DOHH2 (cell line): ENCODE data around the gene ARHGEF39.

Source experiments
- H3F3A ChIP-seq: fragments of 200-600 bp; sonication (generic), shearing (Covaris generic); 2 replicates; pipeline ENCODE4 v1.6.0; 2016; ENCODE audit warnings: antibody characterized with exemption, mild to moderate bottlenecking; ENCODE audit not compliant: control insufficient read depth, insufficient read depth
- H3K27ac ChIP-seq: fragments of 200-600 bp; sonication (generic); 2 replicates; pipeline ENCODE4 v1.5.1; 2014; ENCODE audit warnings: low read depth, mild to moderate bottlenecking, low read length, moderate library complexity
- H3K27me3 ChIP-seq: fragments of 200-600 bp; sonication (generic); 2 replicates; pipeline ENCODE4 v1.6.1; 2014; ENCODE audit warnings: mild to moderate bottlenecking, low read length, mixed read lengths; ENCODE audit not compliant: control insufficient read depth
- H3K36me3 ChIP-seq: fragments of 200-600 bp; sonication (generic); 2 replicates; pipeline ENCODE4 v1.6.1; 2014; ENCODE audit warnings: mild to moderate bottlenecking, low read length, moderate library complexity, mixed read lengths; ENCODE audit not compliant: control insufficient read depth
- H3K4me1 ChIP-seq: fragments of 200-600 bp; sonication (generic); 2 replicates; pipeline ENCODE4 v1.6.1; 2014; ENCODE audit warnings: mild to moderate bottlenecking, low read length, mixed read lengths; ENCODE audit not compliant: control insufficient read depth
- H3K4me2 ChIP-seq: fragments of 200-600 bp; sonication (generic); 2 replicates; pipeline ENCODE4 v1.6.0; 2014; ENCODE audit warnings: mild to moderate bottlenecking, low read length, moderate library complexity
- H3K4me3 ChIP-seq: fragments of 200-600 bp; sonication (generic); 2 replicates; pipeline ENCODE4 v1.5.1; 2014; ENCODE audit warnings: mild to moderate bottlenecking, low read length, mixed read lengths
- H3K79me2 ChIP-seq: fragments of 200-600 bp; sonication (generic); 2 replicates; pipeline ENCODE4 v1.6.1; 2014; ENCODE audit warnings: mild to moderate bottlenecking, low read length, mixed read lengths; ENCODE audit not compliant: control insufficient read depth
- H3K9me2 ChIP-seq: fragments of 200-600 bp; sonication (generic); replicated peaks from 2 replicates; pipeline ENCODE4 v1.6.1; 2014; ENCODE audit warnings: mild to moderate bottlenecking, low read length, mixed read lengths; ENCODE audit not compliant: control insufficient read depth
- H3K9me3 ChIP-seq: fragments of 200-600 bp; sonication (generic); 2 replicates; pipeline ENCODE4 v1.6.1; 2014; ENCODE audit warnings: antibody characterized with exemption, low read length, mixed read lengths; ENCODE audit not compliant: control insufficient read depth, insufficient read depth
- H4K20me1 ChIP-seq: fragments of 200-600 bp; sonication (generic); 2 replicates; pipeline ENCODE4 v1.6.0; 2014; ENCODE audit warnings: low read depth, mild to moderate bottlenecking, antibody characterized with exemption, low read length, moderate library complexity; ENCODE audit not compliant: control insufficient read depth, insufficient read depth
- EZH2phosphoT487 ChIP-seq: fragments of 200-600 bp; sonication (generic); IDR thresholded peaks from 2 replicates; pipeline ENCODE4 v1.6.1; 2017; ENCODE audit warnings: borderline replicate concordance, mild to moderate bottlenecking, antibody characterized with exemption, low read length, moderate library complexity, mixed read lengths
- TF ChIP-seq, protein P1 (sequence below): fragments of 200-600 bp; sonication (generic); IDR thresholded peaks from one replicate; pipeline ENCODE4 v1.5.1; 2014; ENCODE audit warnings: antibody characterized with exemption, mild to moderate bottlenecking, low read depth, low read length; ENCODE audit not compliant: poor library complexity, severe bottlenecking

Gene ARHGEF39

DNA sequence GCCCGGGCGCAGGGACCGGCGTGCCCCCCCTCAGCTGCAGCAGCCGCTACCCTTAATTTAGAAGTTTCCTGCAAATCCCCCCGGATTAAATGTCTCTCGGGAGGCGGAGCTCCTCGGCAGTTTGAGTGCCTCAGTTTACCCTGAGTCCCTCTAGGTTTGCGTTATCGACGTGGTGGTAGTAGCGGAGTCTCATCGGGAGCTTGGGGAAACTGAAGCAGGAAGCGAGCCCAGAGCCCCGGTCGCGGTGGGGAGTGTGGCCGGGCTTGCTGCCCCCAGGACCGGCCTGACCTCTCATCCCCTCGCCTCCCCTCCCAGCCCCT, 25.3 kb upstream of the ARHGEF39 start:
- peak overlapping the region; percentile 81 for H3K4me3 ChIP-seq
- peaks cover 49% of the 10 kb centered on the region for H3K4me1 ChIP-seq
- peak overlapping the region; percentile 95 for H3K4me2 ChIP-seq
- no peaks in the 10 kb centered on the region for H3K9me2 ChIP-seq
- peaks cover 8% of the 10 kb centered on the region; the same call in 1 of the 2 replicates for H3F3A ChIP-seq
- no peaks in the 10 kb centered on the region for H4K20me1 ChIP-seq
- H3K27ac ChIP-seq = no peak overlapping the region
- no peak for TF ChIP-seq EZH2phosphoT487
- TF ChIP-seq, protein P1, sequence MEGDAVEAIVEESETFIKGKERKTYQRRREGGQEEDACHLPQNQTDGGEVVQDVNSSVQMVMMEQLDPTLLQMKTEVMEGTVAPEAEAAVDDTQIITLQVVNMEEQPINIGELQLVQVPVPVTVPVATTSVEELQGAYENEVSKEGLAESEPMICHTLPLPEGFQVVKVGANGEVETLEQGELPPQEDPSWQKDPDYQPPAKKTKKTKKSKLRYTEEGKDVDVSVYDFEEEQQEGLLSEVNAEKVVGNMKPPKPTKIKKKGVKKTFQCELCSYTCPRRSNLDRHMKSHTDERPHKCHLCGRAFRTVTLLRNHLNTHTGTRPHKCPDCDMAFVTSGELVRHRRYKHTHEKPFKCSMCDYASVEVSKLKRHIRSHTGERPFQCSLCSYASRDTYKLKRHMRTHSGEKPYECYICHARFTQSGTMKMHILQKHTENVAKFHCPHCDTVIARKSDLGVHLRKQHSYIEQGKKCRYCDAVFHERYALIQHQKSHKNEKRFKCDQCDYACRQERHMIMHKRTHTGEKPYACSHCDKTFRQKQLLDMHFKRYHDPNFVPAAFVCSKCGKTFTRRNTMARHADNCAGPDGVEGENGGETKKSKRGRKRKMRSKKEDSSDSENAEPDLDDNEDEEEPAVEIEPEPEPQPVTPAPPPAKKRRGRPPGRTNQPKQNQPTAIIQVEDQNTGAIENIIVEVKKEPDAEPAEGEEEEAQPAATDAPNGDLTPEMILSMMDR = no peak
- no peaks in the 10 kb centered on the region for H3K9me3 ChIP-seq
- H3K36me3 ChIP-seq = no peaks in the 10 kb centered on the region
- no peaks in the 10 kb centered on the region for H3K79me2 ChIP-seq
- no peaks in the 10 kb centered on the region for H3K27me3 ChIP-seq

DNA sequence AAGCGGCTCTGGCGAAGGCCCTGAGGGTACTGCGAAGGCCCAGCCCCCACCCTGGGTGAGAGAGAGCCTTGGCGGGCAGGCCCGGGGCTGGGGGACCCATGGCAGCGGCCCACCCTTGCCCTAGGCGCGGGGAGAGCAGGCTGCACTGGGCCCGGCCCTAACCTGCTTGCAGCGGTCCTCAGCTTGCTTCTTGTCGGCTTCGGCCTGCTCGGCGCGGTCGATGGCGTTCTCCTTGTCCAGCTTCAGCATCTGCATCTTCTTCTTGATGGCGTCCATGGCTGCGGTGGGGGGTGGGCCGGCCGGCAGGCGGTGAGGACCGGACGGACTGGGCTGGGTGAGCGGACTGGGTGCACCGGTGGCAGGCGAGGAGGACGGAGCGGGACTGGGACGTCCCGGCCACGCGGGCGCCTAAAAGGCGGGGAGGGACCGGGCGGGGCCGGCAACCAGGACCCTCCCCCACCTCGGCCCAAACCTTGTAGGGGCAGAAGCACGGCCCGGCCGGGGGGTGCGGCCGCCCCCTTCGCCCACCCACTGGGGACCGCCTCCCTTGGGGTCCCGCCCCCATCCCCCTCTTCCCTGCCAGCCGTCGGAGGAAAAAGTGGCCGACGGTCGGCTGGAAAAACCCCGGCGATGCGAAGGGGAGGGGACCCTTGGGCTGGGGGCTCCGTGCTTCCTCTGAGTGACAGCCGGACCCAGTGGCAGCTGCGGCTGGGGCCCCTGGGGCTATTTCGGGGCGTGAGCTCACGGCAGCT, 24.7 kb upstream of the ARHGEF39 start, which contains the start of gene TPM2:
TPM2 (minus strand) TSS at position 384 of the 752 bp plus-strand sequence; CDS start at position 276, 108 bp downstream.
- Histone ChIP-seq H3K79me2 (no peaks in the 10 kb centered on the region), H3K9me2 (no peaks in the 10 kb centered on the region), H4K20me1 (no peaks in the 10 kb centered on the region), H3K27ac (peak within 1 kb of the TSS; percentile 30), H3K4me3 (peak within 1 kb of the TSS; percentile 81), H3K36me3 (no peaks in the 10 kb centered on the region), H3K27me3 (no peaks in the 10 kb centered on the region), H3K4me2 (peak within 1 kb of the TSS; percentile 95), H3F3A (peaks cover 8% of the 10 kb centered on the region; the same call in 1 of the 2 replicates), H3K4me1 (peaks cover 49% of the 10 kb centered on the region), H3K9me3 (no peaks in the 10 kb centered on the region)
- no peak for TF ChIP-seq EZH2phosphoT487
- TF ChIP-seq, protein P1 = no peak

DNA sequence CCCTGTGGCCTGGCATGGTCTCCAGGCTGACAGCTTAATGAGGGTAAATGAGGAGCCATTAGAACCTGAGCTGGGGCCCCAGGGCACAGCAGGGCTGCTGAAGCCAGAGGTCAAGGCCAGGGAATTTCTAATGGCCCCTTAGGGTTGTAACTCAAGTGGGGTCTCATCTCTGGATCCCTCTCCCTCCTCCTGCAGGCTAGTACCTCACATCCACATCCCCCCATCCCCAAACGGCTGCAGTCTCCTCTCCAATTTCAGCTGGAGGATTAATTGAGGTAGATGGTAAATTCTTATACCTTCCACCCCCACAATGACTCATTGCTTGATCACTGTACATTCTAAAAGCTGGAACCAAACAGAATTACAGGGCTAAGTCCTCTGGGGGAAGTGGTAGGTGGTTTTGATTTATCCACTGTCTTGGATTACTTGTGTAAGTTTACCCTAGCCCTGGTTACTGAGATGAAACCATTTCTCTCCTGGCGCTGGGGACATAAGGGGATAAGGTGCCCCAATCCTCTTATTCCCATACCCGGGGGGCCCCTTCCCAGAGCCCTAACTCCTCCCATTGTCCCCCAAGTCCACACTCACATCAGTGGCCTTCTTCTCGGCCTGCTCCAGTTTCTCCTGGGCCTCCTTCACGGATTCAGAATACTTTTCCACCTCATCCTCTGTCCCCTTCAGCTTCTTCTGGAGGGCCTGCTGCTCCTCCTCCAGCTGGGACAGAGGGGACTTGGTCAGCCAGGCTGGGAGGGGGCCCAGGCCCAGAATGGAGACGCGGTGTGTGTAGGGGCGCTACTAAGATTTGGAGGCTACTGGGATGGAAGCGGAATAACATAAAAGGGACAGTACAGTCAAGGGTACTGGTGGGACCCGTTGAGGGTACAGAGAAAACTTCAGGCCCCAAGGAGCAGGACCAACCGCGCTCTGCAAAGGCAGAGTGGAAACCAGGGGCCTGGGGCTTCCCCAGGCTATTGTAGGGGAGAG, 23.9 kb upstream of the ARHGEF39 start:
- Histone ChIP-seq H3K4me1 (peaks cover 49% of the 10 kb centered on the region), H3K27me3 (no peaks in the 10 kb centered on the region), H3K36me3 (no peaks in the 10 kb centered on the region), H3F3A (peaks cover 8% of the 10 kb centered on the region; the same call in 1 of the 2 replicates), H4K20me1 (no peaks in the 10 kb centered on the region), H3K79me2 (no peaks in the 10 kb centered on the region), H3K9me3 (no peaks in the 10 kb centered on the region), H3K9me2 (no peaks in the 10 kb centered on the region), H3K4me3 (no peak overlapping the region), H3K27ac (no peak overlapping the region), H3K4me2 (no peak overlapping the region; the same call in 1 of the 2 replicates)
- no peak for TF ChIP-seq EZH2phosphoT487
- TF ChIP-seq, protein P1 = no peak
